ENCODE results near the gene ERC2. TPM values are rescaled to one million over a fixed set of nuclear protein-coding genes. Genes with fewer than 3 reads are reported as not detected.

Gene ERC2
- total and polyA plus RNA-seq, 11 donors, result 0.16 to 3.8 (median 1.6) TPM

DNA sequence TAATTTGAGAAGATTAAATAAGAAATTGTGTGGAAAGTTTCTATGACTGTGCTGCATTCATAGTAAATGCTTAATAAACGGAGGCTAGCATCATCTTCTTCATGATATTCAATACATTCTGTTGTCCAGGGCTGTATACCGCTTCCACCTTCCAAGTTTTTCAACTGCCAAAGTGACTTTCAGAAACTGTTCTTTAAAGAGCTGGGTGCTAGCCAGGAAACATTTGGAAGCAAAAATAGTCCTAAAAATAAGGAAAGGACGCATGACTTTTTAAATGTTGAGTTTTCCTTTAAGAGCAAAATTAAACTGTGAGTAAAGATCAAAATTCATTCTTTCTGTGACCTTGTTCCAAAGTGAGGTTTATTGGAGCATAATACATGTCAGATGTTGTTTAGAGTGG is 9.4 kb upstream of the ERC2 start:
- Histone ChIP-seq H3K4me3 (no peak overlapping the region), H3K27me3 (peaks cover 0 to 20% (median 0%) of the 10 kb centered on the region in 9 donors), H3K36me3 (no peaks in the 10 kb centered on the region), H3K4me1 (no peaks in the 10 kb centered on the region), H3K9me3 (no peaks in the 10 kb centered on the region), H3K27ac (no peak overlapping the region)
- ATAC-seq, result no peak
- 61 to 74% (median 64%) methylated on average over 3 of the region's 3 CpGs for WGBS, 4 donors
- TF ChIP-seq POLR2A (IDR thresholded peaks at IDR 0.05), result no peak
- TF ChIP-seq, protein P1, sequence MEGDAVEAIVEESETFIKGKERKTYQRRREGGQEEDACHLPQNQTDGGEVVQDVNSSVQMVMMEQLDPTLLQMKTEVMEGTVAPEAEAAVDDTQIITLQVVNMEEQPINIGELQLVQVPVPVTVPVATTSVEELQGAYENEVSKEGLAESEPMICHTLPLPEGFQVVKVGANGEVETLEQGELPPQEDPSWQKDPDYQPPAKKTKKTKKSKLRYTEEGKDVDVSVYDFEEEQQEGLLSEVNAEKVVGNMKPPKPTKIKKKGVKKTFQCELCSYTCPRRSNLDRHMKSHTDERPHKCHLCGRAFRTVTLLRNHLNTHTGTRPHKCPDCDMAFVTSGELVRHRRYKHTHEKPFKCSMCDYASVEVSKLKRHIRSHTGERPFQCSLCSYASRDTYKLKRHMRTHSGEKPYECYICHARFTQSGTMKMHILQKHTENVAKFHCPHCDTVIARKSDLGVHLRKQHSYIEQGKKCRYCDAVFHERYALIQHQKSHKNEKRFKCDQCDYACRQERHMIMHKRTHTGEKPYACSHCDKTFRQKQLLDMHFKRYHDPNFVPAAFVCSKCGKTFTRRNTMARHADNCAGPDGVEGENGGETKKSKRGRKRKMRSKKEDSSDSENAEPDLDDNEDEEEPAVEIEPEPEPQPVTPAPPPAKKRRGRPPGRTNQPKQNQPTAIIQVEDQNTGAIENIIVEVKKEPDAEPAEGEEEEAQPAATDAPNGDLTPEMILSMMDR (IDR thresholded peaks at IDR 0.05), result no peak
- intact Hi-C loops (cut with DNase I), result no loop called here
- DNase-seq, result no peak

DNA sequence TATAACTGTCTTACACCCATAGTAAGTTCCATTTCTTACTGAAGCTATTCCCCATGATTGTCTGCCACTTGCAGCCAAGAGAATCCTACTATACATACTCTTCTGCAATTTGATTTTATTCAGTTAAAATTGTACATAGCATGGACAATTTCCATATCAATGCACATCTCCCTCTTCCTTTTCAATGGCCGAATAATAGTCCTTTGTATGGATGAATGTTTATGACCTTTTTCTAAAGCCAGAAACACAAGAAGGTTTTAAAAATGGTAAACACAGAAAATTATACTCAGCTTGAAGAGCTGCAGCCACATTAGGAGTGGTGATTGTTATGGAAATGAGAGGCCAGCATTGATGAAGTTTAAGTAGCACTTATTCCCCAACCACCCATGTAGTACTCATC is 8.5 kb upstream of the ERC2 start:
- Histone ChIP-seq H3K27ac (no peak overlapping the region), H3K27me3 (peaks cover 0 to 17% (median 0%) of the 10 kb centered on the region in 9 donors), H3K4me1 (no peaks in the 10 kb centered on the region), H3K9me3 (no peaks in the 10 kb centered on the region), H3K4me3 (no peak overlapping the region), H3K36me3 (no peaks in the 10 kb centered on the region)
- no peak for ATAC-seq
- intact Hi-C loops (cut with DNase I), result no loop called here
- no peak for DNase-seq
- 83 to 97% (median 90%) methylated on average over 1 of the region's 1 CpG for WGBS, 4 donors
- TF ChIP-seq, protein P1 (IDR thresholded peaks at IDR 0.05), result no peak
- TF ChIP-seq POLR2A (IDR thresholded peaks at IDR 0.05), result no peak

DNA sequence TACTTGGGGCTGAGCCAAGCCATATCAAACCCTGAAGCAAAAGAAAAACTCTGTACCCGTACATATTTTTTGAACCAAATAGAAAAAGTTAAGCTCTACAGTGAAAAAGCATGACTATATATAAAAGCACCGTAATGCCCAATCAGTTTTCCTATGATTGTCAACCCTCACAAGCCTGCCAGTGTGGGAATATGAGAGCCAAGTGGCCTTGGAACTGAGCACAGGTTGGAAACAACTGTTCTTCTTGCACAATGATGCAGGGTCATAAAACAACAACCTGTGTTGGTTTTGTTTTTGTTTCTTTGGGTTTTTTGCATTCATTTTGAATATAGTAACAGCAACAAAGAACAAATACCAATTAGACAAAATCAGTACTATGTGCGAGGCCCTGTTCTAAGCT is 3.5 kb upstream of the ERC2 start:
- no peak overlapping the region for H3K27ac ChIP-seq
- intact Hi-C loops (cut with DNase I), result no loop called here
- no peak for DNase-seq
- no peaks in the 10 kb centered on the region for H3K9me3 ChIP-seq
- no peaks in the 10 kb centered on the region for H3K36me3 ChIP-seq
- WGBS, 4 donors, result 71 to 83% (median 78%) methylated on average over 3 of the region's 3 CpGs
- H3K27me3 ChIP-seq, result peaks cover 0 to 32% (median 7%) of the 10 kb centered on the region in 9 donors
- TF ChIP-seq POLR2A (IDR thresholded peaks at IDR 0.05), result no peak
- TF ChIP-seq, protein P1 (IDR thresholded peaks at IDR 0.05), result no peak
- no peak overlapping the region for H3K4me3 ChIP-seq
- H3K4me1 ChIP-seq, result peaks cover 0 to 15% (median 2%) of the 10 kb centered on the region in 12 donors
- ATAC-seq, result no peak

DNA sequence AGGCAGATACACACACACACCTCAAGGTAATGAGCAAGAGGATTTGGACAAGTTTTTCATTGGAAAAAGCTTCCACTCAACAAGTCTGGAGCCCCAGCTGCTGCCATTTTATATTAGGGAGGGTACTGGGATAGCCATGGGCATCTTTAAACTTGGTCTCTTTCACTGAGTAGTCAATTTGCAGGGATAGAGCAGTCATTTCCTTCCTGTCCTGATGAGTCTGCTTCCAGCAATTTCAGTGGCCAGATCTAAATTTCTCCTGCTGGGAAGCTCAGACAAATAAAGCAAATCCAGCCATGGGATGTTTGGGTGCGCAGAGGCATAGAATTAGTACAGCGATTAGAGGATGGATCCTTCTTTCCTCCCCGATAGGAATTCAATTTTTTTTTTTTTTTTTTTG is 874 bp upstream of the ERC2 start:
- peaks cover 0 to 52% (median 4%) of the 10 kb centered on the region in 9 donors for H3K27me3 ChIP-seq
- no peak for TF ChIP-seq POLR2A (IDR thresholded peaks at IDR 0.05)
- TF ChIP-seq, protein P1 (IDR thresholded peaks at IDR 0.05), result no peak
- no peak for ATAC-seq
- intact Hi-C loops (cut with DNase I), result no loop called here
- 84 to 91% (median 88%) methylated on average over 3 of the region's 3 CpGs for WGBS, 4 donors
- DNase-seq, result no peak
- no peak overlapping the region for H3K4me3 ChIP-seq
- no peaks in the 10 kb centered on the region for H3K9me3 ChIP-seq
- H3K36me3 ChIP-seq, result no peaks in the 10 kb centered on the region
- peaks cover 0 to 18% (median 2%) of the 10 kb centered on the region in 12 donors for H3K4me1 ChIP-seq
- H3K27ac ChIP-seq, result no peak overlapping the region

All from heart left ventricle (tissue), 16 donors.